Endothelial cell (in vitro differentiated cells): Measurements from ENCODE around the gene PRAMEF4. TPM values are rescaled to one million over a fixed set of nuclear protein-coding genes. Genes with fewer than 3 reads are reported as not detected.
"Not testable (repeated sequence)": the region's sequence is repeated elsewhere in the genome, so short reads cannot be mapped to it uniquely, and the experiment has no call there.

ENCODE experiments used
- DNase-seq: peaks from one replicate; pipeline ENCODE4 v3.0.0; 2021; ENCODE audit warnings: low spot score
- H3K27ac Mint-ChIP-seq: one replicate; pipeline ENCODE4 v1.8.0; 2021; ENCODE audit warnings: mixed read lengths, inconsistent platforms; ENCODE audit not compliant: unreplicated experiment
- H3K27me3 Mint-ChIP-seq: one replicate; pipeline ENCODE4 v1.8.0; 2021; ENCODE audit warnings: mild to moderate bottlenecking, moderate library complexity, mixed read lengths, inconsistent platforms; ENCODE audit not compliant: unreplicated experiment
- H3K36me3 Mint-ChIP-seq: one replicate; pipeline ENCODE4 v1.8.0; 2021; ENCODE audit warnings: mild to moderate bottlenecking, low read depth, mixed read lengths, inconsistent platforms; ENCODE audit not compliant: unreplicated experiment
- H3K4me1 Mint-ChIP-seq: one replicate; pipeline ENCODE4 v1.8.0; 2021; ENCODE audit warnings: mild to moderate bottlenecking, mixed read lengths, inconsistent platforms; ENCODE audit not compliant: unreplicated experiment
- H3K4me3 Mint-ChIP-seq: one replicate; pipeline ENCODE4 v1.8.0; 2021; ENCODE audit warnings: mild to moderate bottlenecking, mixed read lengths, inconsistent platforms; ENCODE audit not compliant: unreplicated experiment
- H3K9me3 Mint-ChIP-seq: one replicate; pipeline ENCODE4 v1.8.0; 2021; ENCODE audit warnings: mixed read lengths, inconsistent platforms; ENCODE audit not compliant: unreplicated experiment
- CTCF ChIP-seq: fragments of 200-600 bp; sonication (generic); IDR thresholded peaks from one replicate; pipeline ENCODE4 v1.5.0; 2021; ENCODE audit warnings: antibody characterized with exemption; ENCODE audit not compliant: unreplicated experiment
- total RNA-seq: library from RNA; stranded (reverse); fragmentation: NEBNext Ultra II Directional; extraction: Animal tissue kit (Norgen Biotek cat#: 25700); gene quantifications from one replicate; pipeline ENCODE4 v1.2.1, GENCODE V29; 2021; ENCODE audit not compliant: unreplicated experiment

Gene PRAMEF4
- total RNA-seq, 1 donor from 2014 or later = not detected

- Mint-ChIP-seq H3K4me1 (no peaks in the 10 kb centered on the region), H3K27ac (no peak overlapping the region), H3K27me3 (peaks cover 1% of the 10 kb centered on the region), H3K4me3 (no peak overlapping the region), H3K36me3 (no peaks in the 10 kb centered on the region), H3K9me3 (peaks cover 19% of the 10 kb centered on the region)
- no peak for DNase-seq
- no peak for TF ChIP-seq CTCF
These were observed 34.2 kb downstream of the PRAMEF4 start for GRCh38 chr1:12851779-12852178.

DNA sequence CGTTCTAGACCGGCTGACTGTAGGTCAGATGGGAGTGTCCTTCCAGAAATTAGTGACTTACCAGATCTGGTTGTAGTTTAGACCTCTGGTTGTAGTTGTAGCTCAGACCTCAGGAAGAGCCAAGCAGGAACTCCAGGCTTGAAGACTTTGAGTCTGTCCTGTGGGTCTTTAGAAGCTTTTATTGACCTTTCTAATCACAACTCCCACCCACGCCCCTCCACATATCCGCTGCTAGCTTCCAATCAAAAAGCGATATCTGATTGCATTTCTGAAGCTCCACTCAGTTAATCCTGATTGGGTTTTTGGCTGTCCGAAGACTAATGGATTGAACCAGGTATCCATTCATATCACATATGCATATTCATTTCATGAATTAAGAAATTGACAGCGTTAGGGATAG lies 37.4 kb downstream of the PRAMEF4 start, which contains the start of gene HNRNPCL1:
TSS of gene HNRNPCL1 (minus strand) at position 101 of the 400 bp plus-strand sequence. CDS start 431 bp downstream, outside the sequence.
- Mint-ChIP-seq H3K9me3 (peaks cover 11% of the 10 kb centered on the region), H3K4me3 (peak within 1 kb of the TSS; percentile 1)
- not testable (repeated sequence) for H3K36me3 Mint-ChIP-seq, H3K27me3 Mint-ChIP-seq, H3K27ac Mint-ChIP-seq, DNase-seq, H3K4me1 Mint-ChIP-seq

GRCh38 chr1:12833251-12833650 lies 52.8 kb downstream of the PRAMEF4 start:
- H3K4me1 Mint-ChIP-seq, H3K27me3 Mint-ChIP-seq, H3K4me3 Mint-ChIP-seq, H3K36me3 Mint-ChIP-seq, H3K9me3 Mint-ChIP-seq, H3K27ac Mint-ChIP-seq, DNase-seq: not testable (repeated sequence)

DNA sequence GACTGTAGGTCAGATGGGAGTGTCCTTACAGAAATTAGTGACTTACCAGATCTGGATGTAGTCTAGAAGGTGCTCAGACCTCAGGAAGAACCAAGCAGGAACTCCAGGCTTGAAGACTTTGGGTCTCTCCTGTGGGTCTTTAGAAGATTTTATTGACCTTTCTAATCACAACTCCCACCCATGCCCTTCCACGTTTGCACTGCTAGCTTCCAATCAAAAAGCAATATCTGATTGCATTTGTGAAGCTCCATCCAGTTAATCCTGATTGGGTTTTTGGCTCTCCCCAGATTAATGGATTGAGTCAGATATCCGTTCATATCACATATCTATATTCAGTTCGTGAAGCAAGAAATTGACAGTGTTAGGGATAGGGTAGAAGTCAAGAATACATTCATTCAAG lies 54.7 kb downstream of the PRAMEF4 start, which contains the start of gene PRAMEF11:
TSS of gene PRAMEF11 (minus strand) at position 101 of the 400 bp plus-strand sequence. CDS start 2,621 bp downstream, outside the sequence.
- not testable (repeated sequence) for H3K9me3 Mint-ChIP-seq, H3K27me3 Mint-ChIP-seq

More for the DNA sequence above, 54.7 kb downstream of the PRAMEF4 start, which contains the start of gene PRAMEF11:
- not testable (repeated sequence) for H3K4me3 Mint-ChIP-seq, H3K4me1 Mint-ChIP-seq, H3K36me3 Mint-ChIP-seq, H3K27ac Mint-ChIP-seq, DNase-seq

Other genes starting within 250 kb of the PRAMEF4 start
- not detected for gene AADACL4, start 242.1 kb downstream of the PRAMEF4 start, total RNA-seq
- not detected for gene AADACL3, start 170.1 kb downstream of the PRAMEF4 start, total RNA-seq
- gene CFAP107, start 140.0 kb downstream of the PRAMEF4 start, total RNA-seq = not detected
- not detected for gene PRAMEF12, start 112.5 kb downstream of the PRAMEF4 start, total RNA-seq
- gene PRAMEF1, start 94.8 kb downstream of the PRAMEF4 start, total RNA-seq = not detected
- gene PRAMEF11, start 54.8 kb downstream of the PRAMEF4 start, total RNA-seq = not detected
- not detected for gene HNRNPCL1, start 37.5 kb downstream of the PRAMEF4 start, total RNA-seq
- not detected for gene PRAMEF2, start 29.1 kb downstream of the PRAMEF4 start, total RNA-seq
- gene PRAMEF10, start 12.1 kb upstream of the PRAMEF4 start, total RNA-seq = not detected
- gene PRAMEF7, start 30.4 kb upstream of the PRAMEF4 start, total RNA-seq = not detected
- not detected for gene PRAMEF6, start 61.4 kb upstream of the PRAMEF4 start, total RNA-seq
- gene PRAMEF27, start 170.4 kb upstream of the PRAMEF4 start, total RNA-seq = not detected
- not detected for gene HNRNPCL3, start 174.6 kb upstream of the PRAMEF4 start, total RNA-seq
- gene PRAMEF25, start 184.6 kb upstream of the PRAMEF4 start, total RNA-seq = not detected
- not detected for gene HNRNPCL2, start 230.7 kb upstream of the PRAMEF4 start, total RNA-seq